Measurements from ENCODE around the gene AKAP8L.

GRCh38 chr19:15448044-15448777 lies 29.4 kb upstream of the AKAP8L start:
- TF ChIP-seq CTCF (conservative IDR thresholded peaks at IDR 0.05 in 1 of 2, IDR thresholded peaks at IDR 0.05 in 1 of 2; ENCODE audit: low read depth in 1 of 2, low read length in 2 of 2) (no peak), EZH2 (IDR thresholded peaks at IDR 0.05; ENCODE audit: low read length, missing control alignments) (no peak)

Measured in fibroblast of lung (primary cell).